NCI-H2029 treated with DMSO at 0.1 percent for 48 hours (cell line): ENCODE data around the gene GFY.

ENCODE experiments used
- DNase-seq: peaks from one replicate; lab custom pipeline; 2025; lab: John Stamatoyannopoulos, UW

Gene GFY

DNA sequence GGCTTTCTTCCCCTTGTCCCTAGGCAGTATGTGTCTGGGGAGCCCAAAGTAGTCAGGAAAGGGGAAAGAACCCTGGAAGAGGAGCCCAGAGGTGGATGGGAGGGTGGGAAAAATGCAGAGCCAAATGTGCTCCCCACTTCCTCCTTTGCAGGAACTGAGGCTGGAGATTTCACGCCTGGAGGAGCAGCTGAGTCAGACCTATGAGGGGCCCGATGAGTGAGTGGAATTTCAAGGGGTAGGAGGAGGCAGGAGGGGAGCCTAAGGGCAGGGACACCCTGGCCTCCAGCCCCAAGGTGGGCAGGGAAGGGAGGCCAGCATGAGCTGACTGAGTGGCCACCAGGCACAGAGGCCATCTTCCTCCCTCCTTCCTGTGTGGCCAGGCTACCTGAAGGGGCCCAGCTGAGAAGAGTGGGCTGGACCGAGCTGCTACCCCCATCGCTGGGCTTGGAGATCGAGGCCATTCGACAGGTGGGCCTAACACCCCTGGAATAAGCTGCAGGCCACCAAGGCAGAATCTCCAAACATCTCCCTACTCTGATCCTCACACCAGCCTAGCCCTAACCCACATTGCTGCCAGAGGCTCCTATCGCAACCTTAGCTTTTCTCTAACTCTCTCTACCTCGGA lies 16.3 kb upstream of the GFY start:
- DNase-seq, result no peak

GRCh38 chr19:49409441-49410029 lies 15.7 kb upstream of the GFY start:
- DNase-seq, result no peak

DNA sequence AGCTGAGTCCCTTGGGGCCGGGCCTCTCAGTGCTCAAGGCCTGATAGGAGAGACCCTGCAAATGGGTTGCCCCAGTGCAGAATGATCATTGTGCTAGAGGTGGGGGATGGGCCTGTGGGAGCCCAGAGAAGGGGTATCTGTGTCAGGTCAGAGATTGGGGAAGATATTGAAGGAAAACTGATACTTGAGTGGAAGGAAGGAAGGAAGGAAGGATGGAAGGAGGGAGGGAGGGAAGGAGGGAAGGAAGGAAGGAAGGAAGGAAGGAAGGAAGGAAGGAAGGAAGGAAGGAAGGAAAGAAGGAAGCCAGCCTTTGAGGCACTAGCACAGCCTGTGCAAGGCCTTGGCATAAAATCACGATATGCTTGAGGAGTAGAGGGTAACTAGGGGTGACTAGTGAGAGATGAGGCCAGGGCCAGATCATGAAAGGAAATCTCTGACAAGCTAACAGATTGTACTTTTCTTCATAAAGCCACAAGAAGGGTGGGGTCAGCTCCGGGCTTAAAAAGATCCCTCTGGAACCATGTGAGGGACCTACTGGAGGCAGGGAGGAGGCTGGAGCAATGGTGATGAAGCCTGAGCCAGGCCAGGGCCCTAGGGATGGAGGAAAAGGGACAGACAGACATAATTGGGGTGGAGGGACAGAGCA lies 13.4 kb upstream of the GFY start:
- no peak for DNase-seq

DNA sequence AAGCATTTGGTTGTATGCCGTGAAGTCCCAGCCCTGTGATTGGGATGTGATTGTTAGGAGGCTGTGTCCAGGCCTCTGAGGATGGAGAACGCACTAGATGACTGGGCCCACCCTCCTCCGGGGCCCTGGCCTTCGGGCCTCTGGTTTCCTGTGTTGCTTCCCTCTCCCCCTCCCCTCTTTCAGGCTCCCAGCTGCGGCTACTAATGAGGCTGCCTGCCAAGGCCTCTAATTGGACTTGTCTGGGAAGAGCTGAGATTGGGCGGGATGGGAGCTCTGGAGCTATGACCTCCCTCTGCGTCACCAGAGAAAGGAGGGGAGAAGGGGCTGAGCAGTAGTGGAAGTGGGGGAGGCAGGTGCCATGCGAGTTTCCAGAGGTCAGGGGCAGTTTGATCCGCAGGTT lies 11.8 kb upstream of the GFY start:
- no peak for DNase-seq

GRCh38 chr19:49414256-49414655 lies 10.9 kb upstream of the GFY start:
- no peak for DNase-seq

DNA sequence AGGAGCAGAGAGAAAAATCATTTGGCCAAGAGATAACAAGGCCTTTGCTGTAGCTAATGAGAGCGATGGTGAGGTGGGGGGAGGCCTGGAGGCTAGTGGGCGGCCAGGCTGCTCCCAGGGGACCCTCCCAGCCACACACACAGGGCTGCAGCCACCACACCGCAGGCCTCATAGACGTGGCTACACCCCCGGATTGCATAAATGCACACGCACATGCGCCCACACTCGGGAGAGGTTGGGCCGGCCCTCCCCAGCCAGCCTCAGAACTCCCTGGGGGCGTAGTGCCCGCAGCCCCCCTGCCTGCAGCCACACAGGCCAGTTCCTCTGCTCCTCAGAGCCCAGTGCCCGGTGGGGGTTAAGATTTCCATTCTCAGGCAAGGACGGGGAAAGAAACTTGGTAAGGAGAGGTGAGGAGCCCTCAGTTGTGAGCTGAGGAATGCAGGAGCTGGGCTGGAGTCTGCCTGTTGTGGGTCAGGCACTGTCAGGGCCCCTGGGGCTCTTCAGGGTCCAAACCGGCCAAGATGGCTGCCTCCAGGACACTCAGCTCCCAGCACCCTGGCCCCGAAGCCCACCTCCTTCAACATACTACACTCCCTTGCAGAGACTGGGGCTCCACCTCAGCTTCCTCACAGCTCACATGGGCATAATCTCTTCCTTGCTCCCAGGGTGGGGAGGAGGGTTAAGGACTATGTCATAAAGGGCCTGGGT lies 9.9 kb upstream of the GFY start:
- DNase-seq, result no peak

GRCh38 chr19:49415810-49416200 lies 9.4 kb upstream of the GFY start:
- DNase-seq, result no peak

DNA sequence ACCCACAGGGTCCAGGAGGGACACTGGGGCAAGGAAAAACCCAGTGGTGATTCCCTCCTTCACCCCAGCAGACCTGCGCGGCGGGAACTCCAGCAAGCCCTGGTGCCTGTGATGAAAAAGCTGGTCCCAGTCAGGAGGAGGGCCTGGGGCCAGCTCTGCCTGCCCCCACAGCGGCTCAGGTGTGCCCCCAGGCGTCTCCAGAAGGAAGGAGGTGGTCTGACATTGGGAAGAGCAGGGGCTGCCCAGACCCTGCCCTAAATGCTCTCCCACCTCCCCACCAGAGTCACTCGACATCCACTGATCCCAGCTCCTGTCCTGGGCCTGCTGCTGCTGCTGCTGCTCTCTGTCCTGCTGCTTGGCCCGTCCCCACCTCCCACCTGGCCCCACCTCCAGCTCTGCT lies 8.1 kb upstream of the GFY start:
- DNase-seq, result no peak

GRCh38 chr19:49418511-49418910 lies 6.7 kb upstream of the GFY start:
- no peak for DNase-seq

DNA sequence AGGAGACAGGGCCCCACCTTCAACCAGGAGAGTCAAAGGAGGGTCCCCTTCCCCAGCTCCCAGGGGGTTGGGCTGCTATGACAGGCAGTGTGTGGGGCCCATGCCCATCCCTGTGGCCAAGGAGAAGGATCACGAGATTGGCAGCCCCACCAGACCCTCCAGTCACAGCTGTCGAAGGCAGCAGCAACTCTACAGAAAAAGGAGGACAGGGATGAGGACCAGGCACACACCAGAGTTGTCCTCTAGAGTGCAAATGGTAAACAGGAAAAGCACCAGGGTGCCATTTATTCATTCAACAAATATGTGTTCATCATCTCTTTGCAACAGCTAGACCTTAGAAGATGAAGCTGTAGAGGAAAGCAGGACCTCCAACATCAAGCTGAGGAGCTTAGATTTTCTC lies 6.0 kb upstream of the GFY start:
- DNase-seq, result no peak

DNA sequence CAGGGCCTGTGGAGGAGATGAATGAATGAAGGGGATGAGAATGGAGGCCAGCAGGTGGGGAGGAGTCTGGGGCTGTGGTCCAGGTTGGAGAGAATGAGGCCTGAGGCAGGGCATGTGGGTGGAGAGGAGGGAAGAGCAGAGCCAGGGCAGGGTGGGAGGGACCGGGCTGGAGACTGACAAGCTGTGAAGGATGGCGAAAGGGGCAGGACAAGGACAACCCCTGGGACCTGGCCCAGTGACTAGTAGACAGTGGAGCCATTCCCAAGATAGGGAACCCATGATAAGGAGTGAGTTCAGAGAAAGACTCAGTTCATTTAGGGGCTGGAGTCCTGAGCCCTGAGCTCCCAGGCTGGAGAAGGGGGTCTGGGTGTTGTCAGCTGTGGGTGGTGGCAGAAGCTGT lies 5.0 kb upstream of the GFY start:
- DNase-seq, result no peak

GRCh38 chr19:49421039-49421877 lies 3.9 kb upstream of the GFY start:
- DNase-seq, result peak; percentile 59

DNA sequence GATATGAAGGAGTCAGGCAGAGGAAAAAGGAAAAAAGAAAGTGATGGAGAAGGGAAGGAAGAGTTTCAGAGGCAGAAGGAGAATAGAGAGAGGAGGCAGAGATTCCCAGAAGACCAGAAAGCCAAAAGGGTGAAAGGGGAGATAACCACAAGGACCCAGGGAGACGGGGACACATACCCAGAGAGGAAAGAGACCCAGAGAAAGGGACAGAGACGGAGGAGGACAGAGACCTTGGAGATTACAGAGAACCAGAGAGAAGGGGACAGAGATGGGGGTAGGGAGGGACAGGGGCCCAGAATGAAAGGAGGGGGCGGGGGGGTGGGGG lies 3.3 kb upstream of the GFY start:
- DNase-seq, result no peak

DNA sequence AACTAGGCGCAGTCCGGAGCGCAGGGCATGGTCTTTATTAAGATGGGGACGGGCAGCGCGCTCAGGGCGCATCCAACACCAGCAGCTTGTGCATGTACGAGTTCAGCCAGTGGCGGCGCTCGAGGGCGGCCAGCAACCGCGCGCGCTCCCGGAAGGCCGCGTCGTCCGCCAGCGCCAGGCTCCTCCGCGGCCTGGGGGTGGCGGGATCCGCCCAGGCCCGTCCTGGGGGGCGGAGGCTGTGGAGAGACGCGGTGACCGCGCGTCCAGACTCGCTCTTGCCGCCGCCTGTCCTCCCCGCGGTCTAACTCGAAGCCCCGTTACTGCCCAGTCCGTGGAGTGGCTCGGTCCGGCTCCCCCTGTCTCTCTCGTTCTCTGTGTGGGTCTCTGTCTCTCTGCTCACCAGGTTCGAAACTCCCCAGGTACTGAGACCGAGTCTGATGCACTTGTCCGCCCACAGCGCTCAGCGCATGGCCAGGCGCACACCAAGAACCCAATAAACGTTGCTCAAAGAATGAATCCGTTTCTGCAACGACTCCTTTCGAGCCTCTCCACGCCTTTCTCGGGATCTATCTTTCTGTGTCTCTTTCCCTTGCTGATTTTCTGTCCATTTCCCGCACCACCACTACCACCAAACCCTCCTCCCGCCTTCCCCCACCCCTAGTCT lies 2.6 kb upstream of the GFY start:
- DNase-seq, result peak; percentile 21

DNA sequence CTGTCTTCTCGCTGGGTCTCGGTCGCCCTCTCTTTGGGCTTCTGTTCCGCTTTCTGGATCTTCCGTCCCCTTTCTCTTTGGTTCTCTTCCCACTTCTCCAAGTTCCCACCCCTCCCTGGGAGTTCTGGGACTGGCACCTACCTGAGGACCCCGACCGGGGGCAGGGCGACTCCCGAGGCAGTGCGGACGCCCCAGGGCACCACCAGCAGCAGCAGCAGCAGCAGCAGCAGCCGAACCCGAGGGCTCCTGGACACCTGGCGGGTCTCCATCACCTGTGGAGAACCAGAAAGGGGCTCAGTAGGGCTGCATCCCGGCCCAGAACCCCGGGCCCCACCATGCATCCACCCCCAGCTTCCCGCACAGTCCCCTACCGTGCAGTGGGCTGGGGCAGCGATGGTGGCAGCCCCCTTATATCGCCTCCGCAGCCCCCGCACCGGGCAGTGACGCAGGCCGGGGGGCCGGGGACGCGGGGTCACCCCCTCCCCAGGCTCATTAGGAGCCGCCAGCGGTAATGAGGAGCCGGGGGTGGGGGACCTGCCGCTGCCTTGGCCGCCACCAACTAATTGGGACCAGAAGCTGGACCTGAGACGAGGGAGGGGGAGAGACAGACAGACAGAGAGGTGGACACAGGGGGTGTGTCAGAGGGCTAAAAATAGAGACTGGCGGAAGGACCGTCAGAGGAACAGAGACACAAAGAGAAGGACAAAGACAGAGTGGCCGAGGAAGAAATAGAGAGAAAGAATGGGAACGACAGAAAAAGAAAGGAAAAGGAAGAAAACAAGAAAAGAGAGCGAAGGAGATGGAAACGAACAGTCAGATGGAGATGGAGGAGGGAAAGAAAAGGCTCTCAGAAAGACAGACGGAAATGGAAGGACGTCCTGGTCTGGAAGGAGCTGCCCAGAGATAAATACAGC lies 1.9 kb upstream of the GFY start, which contains the start of gene PTH2:
TSS of gene PTH2 (minus strand) at position 371 of the 914 bp plus-strand sequence. CDS start at position 269, 102 bp downstream.
- no peak for DNase-seq

DNA sequence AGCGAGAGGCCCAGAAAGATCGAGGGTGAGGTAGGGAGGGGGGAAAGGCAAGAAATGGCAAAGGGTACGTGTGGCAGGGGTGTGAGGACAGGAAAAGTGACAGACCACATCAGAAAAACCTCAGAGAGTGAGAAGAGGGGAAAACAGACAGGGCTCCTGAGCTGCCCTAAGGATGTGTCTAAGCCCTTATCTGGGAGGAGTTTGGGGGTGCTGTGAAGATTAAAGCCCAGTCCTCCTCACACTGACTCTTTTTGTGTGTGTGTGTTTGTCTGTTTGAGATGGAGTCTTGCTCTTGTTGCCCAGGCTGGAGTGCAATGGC lies 1.2 kb upstream of the GFY start:
- no peak for DNase-seq

DNA sequence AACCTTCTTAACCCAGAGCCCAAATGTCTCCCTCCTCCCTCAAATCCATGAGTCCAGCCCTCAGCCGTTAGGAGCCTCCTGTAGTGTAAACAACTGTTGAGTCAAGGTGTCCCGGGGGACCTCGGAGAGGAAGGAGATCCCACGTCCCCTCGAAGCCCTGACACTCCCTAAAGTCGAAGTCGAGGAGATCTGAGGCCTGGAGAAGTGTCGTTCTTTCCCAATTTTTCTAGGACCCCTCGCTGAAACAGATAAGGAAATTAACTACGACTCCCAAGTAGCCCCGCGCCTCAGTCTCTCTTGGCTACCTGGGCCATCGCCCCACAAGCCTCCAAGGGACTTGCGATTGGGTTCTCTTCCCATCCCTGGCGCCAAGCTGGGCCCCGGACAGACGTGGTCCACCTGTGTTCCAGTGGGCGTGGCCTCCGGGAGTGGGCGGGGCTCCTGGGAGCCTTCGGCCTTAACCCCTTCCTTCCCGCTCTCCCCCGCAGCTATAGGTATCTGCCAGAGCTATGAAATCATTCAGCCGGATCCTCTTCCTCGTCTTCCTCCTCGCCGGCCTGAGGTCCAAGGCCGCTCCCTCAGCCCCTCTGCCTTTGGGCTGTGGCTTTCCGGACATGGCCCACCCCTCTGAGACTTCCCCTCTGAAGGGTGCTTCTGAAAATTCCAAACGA lies 869 bp downstream of the GFY start:
- peak; percentile 33 for DNase-seq

DNA sequence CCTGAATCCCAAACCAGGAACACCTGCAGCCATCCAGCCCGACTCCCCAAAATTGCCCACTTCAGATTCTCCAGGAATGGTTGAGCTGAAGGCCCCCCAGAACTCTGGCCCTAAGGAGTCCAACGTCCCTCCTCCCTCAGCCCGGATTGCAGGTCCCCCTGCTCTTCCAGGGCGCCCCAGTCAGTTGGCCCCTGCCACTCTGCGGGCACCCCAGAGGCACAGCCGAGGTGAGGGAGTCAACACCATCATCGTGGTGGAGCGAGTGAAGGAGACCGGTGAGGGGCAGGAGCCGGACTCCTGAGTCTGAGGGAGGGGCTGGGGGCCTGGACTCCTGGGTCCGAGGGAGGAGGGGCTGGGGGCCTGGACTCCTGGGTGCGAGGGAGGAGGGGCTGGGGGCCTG lies 2.2 kb downstream of the GFY start:
- no peak for DNase-seq

GRCh38 chr19:49427855-49428546 lies 2.8 kb downstream of the GFY start:
- DNase-seq, result peak; percentile 8
